ENCODE results near the gene TCEAL4.

The TCEAL4 gene

GRCh38 chrX:103585411-103586313, at the start of gene TCEAL4:
Gene TCEAL4 (plus strand): TSS chrX:103585515. CDS start chrX:103586676, 1,161 bp downstream.
- DNase-seq (ENCODE audit: low read depth): peak; percentile 42

- DNase-seq (ENCODE audit: low read depth): no peak
Observed at GRCh38 chrX:103536071-103536470, 49.2 kb upstream of the TCEAL4 start.

- no peak for DNase-seq (ENCODE audit: low read depth)
Observed at GRCh38 chrX:103536732-103537131, 48.6 kb upstream of the TCEAL4 start.

- DNase-seq (ENCODE audit: low read depth): no peak
Observed at GRCh38 chrX:103537871-103538387, 47.4 kb upstream of the TCEAL4 start.

GRCh38 chrX:103538728-103539127, 46.6 kb upstream of the TCEAL4 start:
- DNase-seq (ENCODE audit: low read depth): no peak

- DNase-seq (ENCODE audit: low read depth): no peak
Observed at GRCh38 chrX:103539695-103540094, 45.6 kb upstream of the TCEAL4 start.

GRCh38 chrX:103540145-103540544, 45.2 kb upstream of the TCEAL4 start:
- no peak for DNase-seq (ENCODE audit: low read depth)

GRCh38 chrX:103549916-103550315, 35.4 kb upstream of the TCEAL4 start:
- DNase-seq (ENCODE audit: low read depth): no peak

GRCh38 chrX:103550415-103551051, 34.8 kb upstream of the TCEAL4 start:
- DNase-seq (ENCODE audit: low read depth): no peak

- no peak for DNase-seq (ENCODE audit: low read depth)
Observed at GRCh38 chrX:103552236-103552635, 33.1 kb upstream of the TCEAL4 start.

- peak; percentile 47 for DNase-seq (ENCODE audit: low read depth)
Observed at GRCh38 chrX:103554687-103555424, 30.5 kb upstream of the TCEAL4 start.

- no peak for DNase-seq (ENCODE audit: low read depth)
Observed at GRCh38 chrX:103556963-103557612, 28.2 kb upstream of the TCEAL4 start.

- DNase-seq (ENCODE audit: low read depth): no peak
Observed at GRCh38 chrX:103560256-103560655, 25.1 kb upstream of the TCEAL4 start.

GRCh38 chrX:103562801-103563200, 22.5 kb upstream of the TCEAL4 start:
- no peak for DNase-seq (ENCODE audit: low read depth)

GRCh38 chrX:103565197-103565596, 20.1 kb upstream of the TCEAL4 start:
- DNase-seq (ENCODE audit: low read depth): no peak

- DNase-seq (ENCODE audit: low read depth): no peak
Observed at GRCh38 chrX:103565752-103566151, 19.6 kb upstream of the TCEAL4 start.

- no peak for DNase-seq (ENCODE audit: low read depth)
Observed at GRCh38 chrX:103571121-103571520, 14.2 kb upstream of the TCEAL4 start.

- no peak for DNase-seq (ENCODE audit: low read depth)
Observed at GRCh38 chrX:103571726-103572125, 13.6 kb upstream of the TCEAL4 start.

- DNase-seq (ENCODE audit: low read depth): no peak
Observed at GRCh38 chrX:103573202-103573601, 12.1 kb upstream of the TCEAL4 start.

- DNase-seq (ENCODE audit: low read depth): no peak
Observed at GRCh38 chrX:103584596-103584995, 719 bp upstream of the TCEAL4 start.

GRCh38 chrX:103586314-103586646, 965 bp downstream of the TCEAL4 start:
- DNase-seq (ENCODE audit: low read depth): no peak

GRCh38 chrX:103586659-103587058, 1.3 kb downstream of the TCEAL4 start:
- no peak for DNase-seq (ENCODE audit: low read depth)

All from stimulated activated CD8-positive, alpha-beta memory T cell treated with anti-CD3 and anti-CD28 coated beads, Interleukin-4, amount 100 ng/mL, for 24 hours (primary cell).